ENCODE results near the gene IDH3G. TPM values are rescaled to one million over a fixed set of nuclear protein-coding genes. Genes with fewer than 3 reads are reported as not detected.

The IDH3G gene
- total RNA-seq, 1 experiment from 2014 or later: 52.0 TPM

DNA sequence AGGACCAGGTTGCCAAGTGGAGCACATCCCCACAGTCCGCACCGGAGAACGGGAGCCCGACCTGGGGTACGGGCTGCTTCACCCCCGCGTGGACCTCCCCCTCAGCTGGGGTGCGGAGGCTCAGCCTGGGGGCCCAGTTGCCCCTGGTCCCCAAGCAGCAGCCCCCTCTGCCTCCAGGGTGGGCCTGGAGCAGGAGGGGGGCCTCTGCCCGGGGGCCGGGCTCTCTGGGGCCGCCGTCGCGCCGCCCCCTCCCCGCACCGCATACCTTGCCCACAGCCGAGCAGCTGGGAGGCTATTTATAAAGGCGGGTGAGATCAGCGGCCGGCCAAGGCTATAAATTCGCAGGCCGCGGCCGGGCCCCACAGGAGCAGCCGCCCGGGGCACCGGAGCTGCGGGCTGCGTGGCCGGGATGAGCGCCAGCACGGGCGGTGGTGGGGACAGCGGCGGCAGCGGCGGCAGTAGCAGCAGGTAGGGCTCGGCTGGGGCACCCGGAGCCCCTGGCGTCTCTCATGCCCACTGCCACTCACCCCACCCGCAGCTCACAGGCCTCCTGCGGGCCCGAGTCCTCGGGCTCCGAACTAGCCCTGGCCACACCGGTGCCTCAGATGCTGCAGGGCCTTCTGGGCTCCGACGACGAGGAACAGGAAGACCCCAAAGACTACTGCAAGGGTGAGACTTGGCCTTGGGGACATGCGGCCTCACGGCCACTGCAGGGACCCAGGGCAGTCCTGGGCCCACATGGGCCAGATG is 13.3 kb downstream of the IDH3G start, which contains the start of gene SRPK3:
SRPK3 (plus strand) TSS at position 364 of the 750 bp plus-strand sequence; CDS start at position 410, 46 bp downstream.
- Histone ChIP-seq H3K9me3 (ENCODE audit: low read depth, low read length, poor library complexity, severe bottlenecking) (no peaks in the 10 kb centered on the region), H3K36me3 (ENCODE audit: insufficient read depth, low read length, poor library complexity, severe bottlenecking) (no peaks in the 10 kb centered on the region), H3K4me3 (ENCODE audit: low read depth, low read length, poor library complexity, severe bottlenecking) (no peak within 1 kb of the TSS), H3K27ac (ENCODE audit: low read depth, low read length, poor library complexity, severe bottlenecking) (no peak within 1 kb of the TSS), H3K4me1 (ENCODE audit: insufficient read depth, low read length, poor library complexity, severe bottlenecking) (no peaks in the 10 kb centered on the region), H3K27me3 (replicated peaks; ENCODE audit: insufficient read depth, low read depth, low read length, poor library complexity) (no peaks in the 10 kb centered on the region)
- CTCF ChIA-PET: no interaction called here
- no TSS peak for BruUV-seq (replicated peaks)
- no peak for DNase-seq (ENCODE audit: low spot score)
- no peak for TF ChIP-seq EZH2 (IDR thresholded peaks at IDR 0.05; ENCODE audit: borderline replicate concordance, low read depth, low read length, poor library complexity, severe bottlenecking)
- TF ChIP-seq, protein P1, sequence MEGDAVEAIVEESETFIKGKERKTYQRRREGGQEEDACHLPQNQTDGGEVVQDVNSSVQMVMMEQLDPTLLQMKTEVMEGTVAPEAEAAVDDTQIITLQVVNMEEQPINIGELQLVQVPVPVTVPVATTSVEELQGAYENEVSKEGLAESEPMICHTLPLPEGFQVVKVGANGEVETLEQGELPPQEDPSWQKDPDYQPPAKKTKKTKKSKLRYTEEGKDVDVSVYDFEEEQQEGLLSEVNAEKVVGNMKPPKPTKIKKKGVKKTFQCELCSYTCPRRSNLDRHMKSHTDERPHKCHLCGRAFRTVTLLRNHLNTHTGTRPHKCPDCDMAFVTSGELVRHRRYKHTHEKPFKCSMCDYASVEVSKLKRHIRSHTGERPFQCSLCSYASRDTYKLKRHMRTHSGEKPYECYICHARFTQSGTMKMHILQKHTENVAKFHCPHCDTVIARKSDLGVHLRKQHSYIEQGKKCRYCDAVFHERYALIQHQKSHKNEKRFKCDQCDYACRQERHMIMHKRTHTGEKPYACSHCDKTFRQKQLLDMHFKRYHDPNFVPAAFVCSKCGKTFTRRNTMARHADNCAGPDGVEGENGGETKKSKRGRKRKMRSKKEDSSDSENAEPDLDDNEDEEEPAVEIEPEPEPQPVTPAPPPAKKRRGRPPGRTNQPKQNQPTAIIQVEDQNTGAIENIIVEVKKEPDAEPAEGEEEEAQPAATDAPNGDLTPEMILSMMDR (conservative IDR thresholded peaks at IDR 0.05; ENCODE audit: low read depth, low read length): no peak
- intact Hi-C loops (cut with micrococcal nuclease; ENCODE audit: unreplicated experiment): no loop called here
- POLR2A ChIA-PET (ENCODE audit: low non-redundant PET): no interaction called here

DNA sequence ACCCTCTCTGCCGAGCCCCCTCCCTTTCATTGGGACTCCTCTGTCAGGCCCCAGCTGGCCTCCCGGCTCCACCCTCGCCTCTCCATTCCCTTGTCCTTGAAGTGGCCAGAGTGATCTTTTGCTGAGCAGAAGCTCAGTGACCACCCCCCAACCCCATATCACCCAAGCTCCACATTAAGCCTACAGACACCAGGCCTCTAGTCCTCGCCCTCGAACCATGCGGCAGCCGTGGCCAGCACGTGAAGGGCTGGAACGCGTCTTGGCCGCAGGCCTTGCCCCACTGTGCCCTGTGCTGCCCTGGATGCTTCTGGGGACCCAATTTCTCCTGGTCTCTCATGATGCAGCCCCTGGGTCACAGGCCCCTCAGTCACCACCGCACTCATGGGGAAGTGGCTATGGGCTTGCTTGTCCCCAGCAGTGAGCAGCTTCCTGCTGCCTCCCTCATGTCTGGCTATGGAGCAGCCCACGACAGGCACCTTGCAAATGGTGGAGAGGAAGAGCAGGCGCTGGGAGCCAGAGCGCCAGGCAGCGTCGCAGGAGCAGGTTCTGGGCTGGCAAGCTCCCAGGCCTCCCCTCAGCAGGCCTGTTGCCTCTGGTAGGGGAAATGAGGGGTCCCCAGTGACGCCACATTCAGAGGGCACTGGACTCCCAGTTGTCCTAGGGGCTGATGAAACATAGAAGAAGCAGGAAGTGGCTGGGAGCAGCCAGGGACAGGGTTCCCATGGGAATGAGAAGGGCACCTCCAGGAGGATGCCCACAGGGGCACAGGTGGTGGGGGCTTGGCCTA is 14.1 kb downstream of the IDH3G start:
- ChIA-PET CTCF (no interaction called here), POLR2A (ENCODE audit: low non-redundant PET) (no interaction called here)
- no peaks in the 10 kb centered on the region for H3K4me1 ChIP-seq (ENCODE audit: insufficient read depth, low read length, poor library complexity, severe bottlenecking)
- no peaks in the 10 kb centered on the region for H3K9me3 ChIP-seq (ENCODE audit: low read depth, low read length, poor library complexity, severe bottlenecking)
- no TSS peak for BruUV-seq (replicated peaks)
- no peak overlapping the region for H3K4me3 ChIP-seq (ENCODE audit: low read depth, low read length, poor library complexity, severe bottlenecking)
- intact Hi-C loops (cut with micrococcal nuclease; ENCODE audit: unreplicated experiment): no loop called here
- no peak for DNase-seq (ENCODE audit: low spot score)
- TF ChIP-seq, protein P1 (conservative IDR thresholded peaks at IDR 0.05; ENCODE audit: low read depth, low read length): no peak
- no peak for TF ChIP-seq EZH2 (IDR thresholded peaks at IDR 0.05; ENCODE audit: borderline replicate concordance, low read depth, low read length, poor library complexity, severe bottlenecking)
- no peaks in the 10 kb centered on the region for H3K27me3 ChIP-seq (replicated peaks; ENCODE audit: insufficient read depth, low read depth, low read length, poor library complexity)
- no peak overlapping the region for H3K27ac ChIP-seq (ENCODE audit: low read depth, low read length, poor library complexity, severe bottlenecking)
- no peaks in the 10 kb centered on the region for H3K36me3 ChIP-seq (ENCODE audit: insufficient read depth, low read length, poor library complexity, severe bottlenecking)

DNA sequence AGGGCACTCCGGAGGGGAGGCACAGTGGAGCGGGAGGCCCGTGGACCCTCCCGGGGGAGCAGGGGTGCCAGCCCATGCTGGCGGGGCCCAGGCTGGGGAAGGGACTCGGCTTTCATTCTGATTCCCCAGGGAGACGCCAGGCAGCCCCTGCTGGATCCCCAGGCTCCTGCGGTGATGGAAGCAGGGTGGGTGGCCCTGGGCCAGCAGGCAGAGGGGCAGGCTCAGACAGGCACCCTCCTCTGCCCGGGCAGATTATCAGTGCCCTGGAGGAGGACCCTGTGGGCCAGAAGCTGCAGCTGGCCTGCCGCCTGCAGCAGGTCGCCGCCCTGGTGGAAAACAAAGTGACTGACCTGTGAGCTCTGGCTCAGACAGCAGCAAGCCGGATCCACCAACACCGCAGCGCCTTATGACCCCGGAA is 15.5 kb downstream of the IDH3G start:
- no peak for DNase-seq (ENCODE audit: low spot score)

More for the DNA sequence above, 15.5 kb downstream of the IDH3G start:
- H3K9me3 ChIP-seq (ENCODE audit: low read depth, low read length, poor library complexity, severe bottlenecking): no peaks in the 10 kb centered on the region
- TF ChIP-seq EZH2 (IDR thresholded peaks at IDR 0.05; ENCODE audit: borderline replicate concordance, low read depth, low read length, poor library complexity, severe bottlenecking): no peak
- TF ChIP-seq, protein P1 (conservative IDR thresholded peaks at IDR 0.05; ENCODE audit: low read depth, low read length): peak; percentile 27; the same call in 1 of the 2 replicates
- no peak overlapping the region for H3K4me3 ChIP-seq (ENCODE audit: low read depth, low read length, poor library complexity, severe bottlenecking)
- no peaks in the 10 kb centered on the region for H3K36me3 ChIP-seq (ENCODE audit: insufficient read depth, low read length, poor library complexity, severe bottlenecking)
- no peaks in the 10 kb centered on the region for H3K4me1 ChIP-seq (ENCODE audit: insufficient read depth, low read length, poor library complexity, severe bottlenecking)
- H3K27ac ChIP-seq (ENCODE audit: low read depth, low read length, poor library complexity, severe bottlenecking): no peak overlapping the region
- ChIA-PET CTCF (interaction anchor here (0.5 kb wide), 1 partner anchor 308 kb away, joined by 6 read pairs; no protein-coding TSS in a partner anchor), POLR2A (ENCODE audit: low non-redundant PET) (no interaction called here)
- no peaks in the 10 kb centered on the region for H3K27me3 ChIP-seq (replicated peaks; ENCODE audit: insufficient read depth, low read depth, low read length, poor library complexity)
- intact Hi-C loops (cut with micrococcal nuclease; ENCODE audit: unreplicated experiment): no loop called here
- no TSS peak for BruUV-seq (replicated peaks)
